Naive thymus-derived CD4-positive, alpha-beta T cell (primary cell): ENCODE measurements around the gene NDUFA13. TPM values are rescaled to one million over a fixed set of nuclear protein-coding genes. Genes with fewer than 3 reads are reported as not detected.

Experiments
- ATAC-seq: fragments of 150-1000 bp; cut with Tn5 transposase; 2 replicates; pipeline ENCODE4 v1.10.0; 2021; ENCODE audit warnings: mild to moderate bottlenecking, moderate library complexity
- CTCF ChIA-PET: fragments of 350-600 bp; sonication (Branson Sonifier 250); formaldehyde crosslinking; loops from one replicate; lab custom pipeline; 2021; ENCODE audit warnings: antibody characterized with exemption; lab: Charles Lee
- POLR2A ChIA-PET: fragments of 350-600 bp; sonication (Branson Sonifier 250); formaldehyde crosslinking; loops from one replicate; lab custom pipeline; 2021; ENCODE audit warnings: antibody characterized with exemption, inconsistent platforms; lab: Charles Lee
- DNase-seq, 9 donors: peaks; one replicate each; pipeline versions ENCODE4 v3.0.0 to v3.0.0-alpha.2; 2020 to 2022; ENCODE audit warnings: mixed read lengths in 1 of 9
- H3K27ac ChIP-seq: one replicate; pipeline ENCODE4 v1.7.0; 2013; ENCODE audit warnings: mild to moderate bottlenecking, low read depth, low read length, moderate library complexity
- H3K27me3 ChIP-seq, 2 donors: one replicate each; pipeline ENCODE4 v1.7.0; 2013; ENCODE audit warnings: low read length in 2 of 2, mild to moderate bottlenecking in 2 of 2, moderate library complexity in 2 of 2; ENCODE audit not compliant: control insufficient read depth in 2 of 2, insufficient read depth in 2 of 2
- H3K36me3 ChIP-seq, 3 experiments: 1 replicate in 2 of 3; 2 replicates in 1 of 3; pipeline ENCODE4 v1.7.0; 2013; ENCODE audit warnings: low read length in 3 of 3, mild to moderate bottlenecking in 3 of 3, moderate library complexity in 1 of 3; ENCODE audit not compliant: insufficient read depth in 3 of 3, control insufficient read depth in 2 of 3
- H3K4me1 ChIP-seq, 2 donors: one replicate each; pipeline ENCODE4 v1.7.0; 2013; ENCODE audit warnings: low read length in 2 of 2, mild to moderate bottlenecking in 2 of 2, moderate library complexity in 1 of 2; ENCODE audit not compliant: control insufficient read depth in 2 of 2, insufficient read depth in 2 of 2
- H3K4me3 ChIP-seq: 2 replicates; pipeline ENCODE4 v1.7.0; 2013; ENCODE audit warnings: mild to moderate bottlenecking, low read length
- H3K9me3 ChIP-seq, 3 experiments: 1 replicate in 2 of 3; 2 replicates in 1 of 3; pipeline ENCODE4 v1.7.0; 2013; ENCODE audit warnings: low read length in 3 of 3; ENCODE audit not compliant: control insufficient read depth in 2 of 3
- H3K27ac Mint-ChIP-seq, 9 donors: one replicate each; pipeline ENCODE4 v1.8.0; 2020 to 2022; ENCODE audit warnings: mixed read lengths in 9 of 9, mild to moderate bottlenecking in 8 of 9, moderate library complexity in 5 of 9, inconsistent platforms in 2 of 9
- H3K27me3 Mint-ChIP-seq, 5 donors: one replicate each; pipeline ENCODE4 v1.8.0; 2021 to 2022; ENCODE audit warnings: mixed read lengths in 5 of 5, mild to moderate bottlenecking in 1 of 5
- H3K36me3 Mint-ChIP-seq, 5 donors: one replicate each; pipeline ENCODE4 v1.8.0; 2020 to 2022; ENCODE audit warnings: mixed read lengths in 5 of 5, mild to moderate bottlenecking in 3 of 5, inconsistent platforms in 1 of 5
- H3K4me1 Mint-ChIP-seq, 7 donors: one replicate each; pipeline ENCODE4 v1.8.0; 2020 to 2022; ENCODE audit warnings: mixed read lengths in 7 of 7, mild to moderate bottlenecking in 3 of 7, inconsistent platforms in 1 of 7
- H3K4me3 Mint-ChIP-seq, 10 donors: one replicate each; pipeline ENCODE4 v1.8.0; 2020 to 2022; ENCODE audit warnings: mild to moderate bottlenecking in 10 of 10, mixed read lengths in 10 of 10, moderate library complexity in 6 of 10, inconsistent platforms in 2 of 10
- H3K9me3 Mint-ChIP-seq, 11 donors: one replicate each; pipeline ENCODE4 v1.8.0; 2020 to 2022; ENCODE audit warnings: mixed read lengths in 11 of 11, mild to moderate bottlenecking in 4 of 11, inconsistent platforms in 1 of 11, moderate library complexity in 1 of 11
- intact Hi-C, 2 donors: fragments of 100-400 bp; cut with micrococcal nuclease; formaldehyde crosslinking; loops; one replicate each; pipeline ENCODE4 v1.15.1; 2023
- polyA plus RNA-seq, 2 donors: library from polyadenylated mRNA; unstranded; fragments of 300-500 nt; fragmentation: Illumina TruSeq; gene quantifications; one replicate each; pipeline ENCODE4 v1.2.3, GENCODE V29; 2021
- total RNA-seq, 6 experiments: library from RNA in 5 of 6; stranded (reverse) in 5 of 6; gene quantifications; 1 replicate in 5 of 6; 2 replicates in 1 of 6; pipeline ENCODE4 v1.2.3 and lab custom pipeline; 2021 to 2026

Gene NDUFA13
- total and polyA plus RNA-seq, 7 experiments from 2014 or later: 172 to 380 (median 198) TPM

DNA sequence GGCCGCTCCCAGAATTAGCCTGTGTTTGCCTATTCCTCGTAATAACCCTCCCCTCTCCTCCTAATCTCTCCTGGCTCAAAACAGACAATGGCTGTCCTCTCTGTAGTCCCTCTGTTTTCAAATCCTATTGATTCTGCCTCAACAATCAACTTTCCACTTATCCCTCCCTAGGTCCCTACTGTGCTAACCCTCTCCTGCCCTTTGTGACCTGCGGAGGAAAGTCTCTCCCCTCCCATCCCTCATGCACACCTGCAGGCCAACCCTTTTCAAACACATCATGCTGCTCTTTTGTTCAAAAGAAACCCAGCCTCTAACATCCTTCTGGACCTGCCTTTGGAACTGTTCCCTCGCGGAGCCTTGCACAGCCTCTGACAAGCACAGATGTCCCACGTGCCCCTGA is 59.4 kb downstream of the NDUFA13 start:
- CTCF ChIA-PET: no interaction called here

More for the DNA sequence above, 59.4 kb downstream of the NDUFA13 start:
- Mint-ChIP-seq H3K4me3 (no peak overlapping the region), H3K36me3 (peaks cover 0 to 19% (median 4%) of the 10 kb centered on the region in 5 donors), H3K27me3 (no peaks in the 10 kb centered on the region), H3K9me3 (peaks cover 0 to 1% (median 0%) of the 10 kb centered on the region in 11 donors), H3K4me1 (peaks cover 2 to 17% (median 8%) of the 10 kb centered on the region in 7 donors), H3K27ac (peak overlapping the region in 4 of 9 donors; percentile 20 to 55 (median 28))
- no peaks in the 10 kb centered on the region for H3K27me3 ChIP-seq
- H3K9me3 ChIP-seq: no peaks in the 10 kb centered on the region
- intact Hi-C loops: no loop called here
- no peak overlapping the region for H3K27ac ChIP-seq
- no peak overlapping the region for H3K4me3 ChIP-seq
- ATAC-seq (no peak), DNase-seq (no peak)
- peaks cover 0 to 6% (median 3%) of the 10 kb centered on the region in 3 experiments for H3K36me3 ChIP-seq
- POLR2A ChIA-PET: no interaction called here
- H3K4me1 ChIP-seq: no peaks in the 10 kb centered on the region

Other genes with a start within 250 kb of the NDUFA13 start
- under 1 TPM in 1 of 5 experiments, not detected in 4; 0.81 TPM for gene TM6SF2, start 242.9 kb upstream of the NDUFA13 start, total RNA-seq
- gene TM6SF2, start 242.9 kb upstream of the NDUFA13 start, polyA plus RNA-seq: not detected
- 10 to 100 TPM; 59.7 to 96.6 (median 77.5) TPM for gene SUGP1, start 195.7 kb upstream of the NDUFA13 start, total RNA-seq
- gene SUGP1, start 195.7 kb upstream of the NDUFA13 start, polyA plus RNA-seq: 10 to 100 TPM; 36.0 to 40.8 TPM
- 100 to 1,000 TPM in 4 of 5 experiments, 10 to 100 TPM in 1; 93.7 to 170 (median 136) TPM for gene MAU2, start 195.4 kb upstream of the NDUFA13 start, total RNA-seq
- 10 to 100 TPM; 16.5 to 29.3 TPM for gene MAU2, start 195.4 kb upstream of the NDUFA13 start, polyA plus RNA-seq
- 100 to 1,000 TPM in 4 of 5 experiments, 10 to 100 TPM in 1; 97.9 to 123 (median 116) TPM for gene GATAD2A, start 110.5 kb upstream of the NDUFA13 start, total RNA-seq
- gene GATAD2A, start 110.5 kb upstream of the NDUFA13 start, polyA plus RNA-seq: 10 to 100 TPM; 11.3 to 25.7 TPM
- gene TSSK6, start 677 bp upstream of the NDUFA13 start, total RNA-seq: 10 to 100 TPM in 1 of 5 experiments, 1 to 10 TPM in 4; 3.3 to 11.3 (median 5.2) TPM
- 1 to 10 TPM; 1.4 to 4.2 TPM for gene TSSK6, start 677 bp upstream of the NDUFA13 start, polyA plus RNA-seq
- gene YJEFN3, start 12.7 kb downstream of the NDUFA13 start, total RNA-seq: 10 to 100 TPM in 3 of 5 experiments, 1 to 10 TPM in 2; 3.3 to 18.2 (median 12.7) TPM
- under 1 TPM in 1 of 2 donors, not detected in 1; 0.68 TPM for gene YJEFN3, start 12.7 kb downstream of the NDUFA13 start, polyA plus RNA-seq
- gene CILP2, start 22.0 kb downstream of the NDUFA13 start, total RNA-seq: under 1 TPM in 4 of 5 experiments, not detected in 1; 0.32 to 0.53 (median 0.49) TPM
- under 1 TPM; 0.27 to 0.69 TPM for gene CILP2, start 22.0 kb downstream of the NDUFA13 start, polyA plus RNA-seq
- 10 to 100 TPM; 22.6 to 42.7 (median 42.0) TPM for gene PBX4, start 102.5 kb downstream of the NDUFA13 start, total RNA-seq
- 1 to 10 TPM; 3.8 to 9.2 TPM for gene PBX4, start 102.5 kb downstream of the NDUFA13 start, polyA plus RNA-seq
- gene LPAR2, start 112.0 kb downstream of the NDUFA13 start, total RNA-seq: 10 to 100 TPM; 64.4 to 91.7 (median 75.0) TPM
- 10 to 100 TPM; 16.5 to 43.2 TPM for gene LPAR2, start 112.0 kb downstream of the NDUFA13 start, polyA plus RNA-seq
- 100 to 1,000 TPM in 3 of 5 experiments, 10 to 100 TPM in 2; 97.2 to 141 (median 109) TPM for gene GMIP, start 127.4 kb downstream of the NDUFA13 start, total RNA-seq
- 10 to 100 TPM; 32.9 to 68.6 TPM for gene GMIP, start 127.4 kb downstream of the NDUFA13 start, polyA plus RNA-seq
- 100 to 1,000 TPM in 2 of 5 experiments, 10 to 100 TPM in 3; 86.5 to 138 (median 98.9) TPM for gene ATP13A1, start 147.5 kb downstream of the NDUFA13 start, total RNA-seq
- 10 to 100 TPM; 22.2 to 52.7 TPM for gene ATP13A1, start 147.5 kb downstream of the NDUFA13 start, polyA plus RNA-seq
- gene ZNF101, start 152.6 kb downstream of the NDUFA13 start, total RNA-seq: 100 to 1,000 TPM in 2 of 5 experiments, 10 to 100 TPM in 3; 67.8 to 202 (median 74.9) TPM
- gene ZNF101, start 152.6 kb downstream of the NDUFA13 start, polyA plus RNA-seq: 100 to 1,000 TPM; 113 to 143 TPM
- 10 to 100 TPM in 4 of 5 experiments, 1 to 10 TPM in 1; 7.0 to 35.0 (median 30.3) TPM for gene ZNF14, start 216.9 kb downstream of the NDUFA13 start, total RNA-seq
- 10 to 100 TPM; 15.6 to 17.6 TPM for gene ZNF14, start 216.9 kb downstream of the NDUFA13 start, polyA plus RNA-seq